CD14-positive monocyte (primary cell): ENCODE data around the gene ZNF622. TPM values are rescaled to one million over a fixed set of nuclear protein-coding genes. Genes with fewer than 3 reads are reported as not detected.

Experiments
- DNase-seq, 3 donors: peaks; one replicate each; pipeline ENCODE4 v3.0.0-alpha.2; 2011 to 2022
- H2AFZ ChIP-seq: 2 replicates; pipeline ENCODE4 v1.6.0; 2012; ENCODE audit warnings: mild to moderate bottlenecking, low read depth, low read length, inconsistent platforms; ENCODE audit not compliant: insufficient read depth, poor library complexity, severe bottlenecking
- H3K27ac ChIP-seq, 2 donors: 1 replicate in 1 of 2; 2 replicates in 1 of 2; pipeline ENCODE4 v1.5.1; 2012 to 2013; ENCODE audit warnings: low read length in 2 of 2, control low read depth in 1 of 2, inconsistent platforms in 1 of 2, low read depth in 1 of 2, mild to moderate bottlenecking in 1 of 2
- H3K27me3 ChIP-seq, 2 donors: one replicate each; pipeline versions ENCODE4 v1.6.0 to v1.6.1; 2011 to 2013; ENCODE audit warnings: low read length in 2 of 2; ENCODE audit not compliant: control insufficient read depth in 2 of 2, insufficient read depth in 2 of 2
- H3K36me3 ChIP-seq, 2 donors: replicated peaks in 1 of 2; 1 replicate in 1 of 2; 2 replicates in 1 of 2; pipeline versions ENCODE4 v1.5.1 to v1.6.1; 2012 to 2013; ENCODE audit warnings: low read length in 2 of 2, control low read depth in 1 of 2, inconsistent platforms in 1 of 2, mild to moderate bottlenecking in 1 of 2; ENCODE audit not compliant: insufficient read depth in 2 of 2, control insufficient read depth in 1 of 2
- H3K4me1 ChIP-seq, 2 donors: 1 replicate in 1 of 2; 2 replicates in 1 of 2; pipeline versions ENCODE4 v1.5.1 to v1.6.1; 2012 to 2013; ENCODE audit warnings: low read length in 2 of 2, control low read depth in 1 of 2, inconsistent platforms in 1 of 2, mild to moderate bottlenecking in 1 of 2, moderate library complexity in 1 of 2; ENCODE audit not compliant: insufficient read depth in 2 of 2, control insufficient read depth in 1 of 2
- H3K4me2 ChIP-seq: replicated peaks from 2 replicates; pipeline ENCODE3; 2012; ENCODE audit warnings: low read length, moderate library complexity, mild to moderate bottlenecking; ENCODE audit not compliant: poor library complexity, severe bottlenecking; ENCODE audit errors: extremely low read depth
- H3K4me3 ChIP-seq, 3 experiments: fragments of 200-600 bp in 1 of 3; sonication (generic) in 1 of 3; replicated peaks in 1 of 3; 1 replicate in 2 of 3; 2 replicates in 1 of 3; pipeline ENCODE4 v1.5.1; 2011 to 2013; ENCODE audit warnings: low read length in 3 of 3, mild to moderate bottlenecking in 3 of 3, control low read depth in 2 of 3, low read depth in 2 of 3, inconsistent platforms in 1 of 3, moderate library complexity in 1 of 3
- H3K79me2 ChIP-seq: 2 replicates; pipeline ENCODE4 v1.6.0; 2012; ENCODE audit warnings: mild to moderate bottlenecking, control low read depth, inconsistent platforms, low read length, moderate library complexity; ENCODE audit not compliant: insufficient read depth
- H3K9ac ChIP-seq: 2 replicates; pipeline ENCODE4 v1.6.0; 2017; ENCODE audit warnings: low read length, mild to moderate bottlenecking; ENCODE audit not compliant: insufficient read depth, poor library complexity, severe bottlenecking
- H3K9me3 ChIP-seq, 2 donors: replicated peaks in 1 of 2; 1 replicate in 1 of 2; 2 replicates in 1 of 2; pipeline versions ENCODE4 v1.5.1 to v1.6.1; 2012 to 2013; ENCODE audit warnings: low read length in 2 of 2, control low read depth in 1 of 2; ENCODE audit not compliant: control insufficient read depth in 1 of 2, insufficient read depth in 1 of 2
- H4K20me1 ChIP-seq: 2 replicates; pipeline ENCODE4 v1.6.0; 2012; ENCODE audit warnings: mild to moderate bottlenecking, low read length, control low read depth, moderate library complexity; ENCODE audit not compliant: insufficient read depth
- H3K27ac Mint-ChIP-seq, 7 donors: one replicate each; pipeline ENCODE4 v1.8.0; 2020; ENCODE audit warnings: mild to moderate bottlenecking in 7 of 7, mixed read lengths in 7 of 7, moderate library complexity in 6 of 7, inconsistent platforms in 2 of 7
- H3K27me3 Mint-ChIP-seq, 3 donors: one replicate each; pipeline ENCODE4 v1.8.0; 2021 to 2022; ENCODE audit warnings: low read depth in 3 of 3, mild to moderate bottlenecking in 3 of 3, mixed read lengths in 3 of 3, moderate library complexity in 3 of 3, inconsistent platforms in 1 of 3
- H3K36me3 Mint-ChIP-seq, 2 donors: one replicate each; pipeline ENCODE4 v1.8.0; 2020; ENCODE audit warnings: mixed read lengths in 2 of 2, inconsistent platforms in 1 of 2, mild to moderate bottlenecking in 1 of 2
- H3K4me1 Mint-ChIP-seq: one replicate; pipeline ENCODE4 v1.8.0; 2020; ENCODE audit warnings: mild to moderate bottlenecking, mixed read lengths
- H3K4me3 Mint-ChIP-seq, 2 donors: one replicate each; pipeline ENCODE4 v1.8.0; 2020; ENCODE audit warnings: mild to moderate bottlenecking in 2 of 2, mixed read lengths in 2 of 2, moderate library complexity in 1 of 2
- H3K9me3 Mint-ChIP-seq, 7 donors: one replicate each; pipeline ENCODE4 v1.8.0; 2020 to 2022; ENCODE audit warnings: mixed read lengths in 7 of 7, mild to moderate bottlenecking in 6 of 7, moderate library complexity in 6 of 7, inconsistent platforms in 2 of 7
- CTCF ChIP-seq: fragments of 200-600 bp; IDR thresholded peaks from one replicate; pipeline ENCODE4 v1.8.0; 2022; ENCODE audit warnings: antibody characterized with exemption, mild to moderate bottlenecking
- WGBS: methylation state at CpG from one replicate; pipeline ENCODE4 v1.1.5; 2013; ENCODE audit warnings: missing lambda C conversion rate; ENCODE audit not compliant: insufficient coverage; 5-methylcytosine and 5-hydroxymethylcytosine counted together
- intact Hi-C, 2 donors: fragments of 100-400 bp; cut with micrococcal nuclease; formaldehyde crosslinking; loops; one replicate each; pipeline versions ENCODE4 v1.15.0 to v1.15.1; 2023
- polyA plus RNA-seq, 3 donors: library from polyadenylated mRNA; depleted of rRNA in 1 of 3; unstranded in 2 of 3; stranded (reverse) in 1 of 3; fragments of 300-500 nt in 2 of 3; fragments of >200 nt in 1 of 3; fragmentation: Illumina TruSeq in 2 of 3; gene quantifications; 1 replicate in 2 of 3; 2 replicates in 1 of 3; pipeline ENCODE4 v1.2.3, GENCODE V29; 2012 to 2021

The ZNF622 gene
- polyA plus RNA-seq, 3 donors = 6.1 to 30.1 (median 25.8) TPM

- Mint-ChIP-seq H3K9me3 (no peaks in the 10 kb centered on the region), H3K4me3 (no peak overlapping the region), H3K36me3 (peaks cover 0 to 3% of the 10 kb centered on the region in 2 donors), H3K27ac (no peak overlapping the region), H3K27me3 (peaks cover 0 to 2% (median 0%) of the 10 kb centered on the region in 3 donors), H3K4me1 (no peaks in the 10 kb centered on the region)
- no peak for TF ChIP-seq CTCF
- H4K20me1 ChIP-seq = no peaks in the 10 kb centered on the region
- no peaks in the 10 kb centered on the region for H3K27me3 ChIP-seq
- intact Hi-C loops = loop anchor here in 1 of 2 donors (5.0 kb wide), 1 partner anchor 182 kb away; no protein-coding TSS in a partner anchor
- no peaks in the 10 kb centered on the region for H3K36me3 ChIP-seq
- no peaks in the 10 kb centered on the region for H3K9me3 ChIP-seq
- H3K9ac ChIP-seq = no peak overlapping the region
- no peak overlapping the region for H3K4me3 ChIP-seq
- no peak overlapping the region for H2AFZ ChIP-seq
- H3K4me1 ChIP-seq = no peaks in the 10 kb centered on the region
- no peak overlapping the region for H3K4me2 ChIP-seq
- no peaks in the 10 kb centered on the region for H3K79me2 ChIP-seq
- DNase-seq = no peak
- no peak overlapping the region for H3K27ac ChIP-seq
These were observed 20.1 kb upstream of the ZNF622 start for GRCh38 chr5:16485656-16486055.

GRCh38 chr5:16484081-16484480, 18.5 kb upstream of the ZNF622 start:
- no peak overlapping the region for H3K4me3 Mint-ChIP-seq
- DNase-seq = no peak
- H3K27ac ChIP-seq = no peak overlapping the region
- H3K27ac Mint-ChIP-seq = no peak overlapping the region
- no CpG with 5 or more reads among the region's 1 CpG for WGBS
- H3K9me3 ChIP-seq = no peaks in the 10 kb centered on the region
- no peak overlapping the region for H3K9ac ChIP-seq
- peaks cover 0 to 3% of the 10 kb centered on the region in 2 donors for H3K36me3 Mint-ChIP-seq
- H3K79me2 ChIP-seq = no peaks in the 10 kb centered on the region
- no peaks in the 10 kb centered on the region for H3K9me3 Mint-ChIP-seq
- no peaks in the 10 kb centered on the region for H3K27me3 ChIP-seq
- no peaks in the 10 kb centered on the region for H3K4me1 Mint-ChIP-seq
- H3K4me3 ChIP-seq = no peak overlapping the region
- H3K4me2 ChIP-seq = no peak overlapping the region
- intact Hi-C loops = no loop called here
- no peaks in the 10 kb centered on the region for H4K20me1 ChIP-seq
- no peak for TF ChIP-seq CTCF
- no peaks in the 10 kb centered on the region for H3K36me3 ChIP-seq
- H3K4me1 ChIP-seq = no peaks in the 10 kb centered on the region
- H3K27me3 Mint-ChIP-seq = peaks cover 0 to 3% (median 0%) of the 10 kb centered on the region in 3 donors
- H2AFZ ChIP-seq = no peak overlapping the region
